Liver (tissue), 3 donors: ENCODE measurements around the gene SUCLG2.

Experiments
- GABPA ChIP-seq, 2 donors: IDR thresholded peaks in 1 of 2; conservative IDR thresholded peaks in 1 of 2; 2 replicates each; pipeline ENCODE4 v1.6.1; 2016; ENCODE audit warnings: antibody characterized with exemption in 2 of 2, mild to moderate bottlenecking in 1 of 2, moderate library complexity in 1 of 2
- JUND ChIP-seq, 2 donors: IDR thresholded peaks; 2 replicates each; pipeline ENCODE4 v1.6.1; 2016; ENCODE audit warnings: antibody characterized with exemption in 2 of 2
- RAD21 ChIP-seq, 2 donors: IDR thresholded peaks; 2 replicates each; pipeline ENCODE4 v1.6.1; 2016; ENCODE audit warnings: antibody characterized with exemption in 2 of 2, mild to moderate bottlenecking in 2 of 2
- TAF1 ChIP-seq: conservative IDR thresholded peaks from 2 replicates; pipeline ENCODE4 v1.6.1; 2016; ENCODE audit warnings: antibody characterized with exemption, mild to moderate bottlenecking
- TF ChIP-seq, protein P1 (sequence below): fragments of 150-350 bp; IDR thresholded peaks from 2 replicates; pipeline ENCODE4 v1.5.1; 2017; ENCODE audit warnings: improper control_type of control experiment, low read depth, low read length; ENCODE audit not compliant: missing input control
- TF ChIP-seq, protein P2 (sequence below): IDR thresholded peaks from 2 replicates; pipeline ENCODE4 v1.6.1; 2016; ENCODE audit warnings: antibody characterized with exemption, mild to moderate bottlenecking
- donor health status: healthy.
- donor health status: healthy.

DNA sequence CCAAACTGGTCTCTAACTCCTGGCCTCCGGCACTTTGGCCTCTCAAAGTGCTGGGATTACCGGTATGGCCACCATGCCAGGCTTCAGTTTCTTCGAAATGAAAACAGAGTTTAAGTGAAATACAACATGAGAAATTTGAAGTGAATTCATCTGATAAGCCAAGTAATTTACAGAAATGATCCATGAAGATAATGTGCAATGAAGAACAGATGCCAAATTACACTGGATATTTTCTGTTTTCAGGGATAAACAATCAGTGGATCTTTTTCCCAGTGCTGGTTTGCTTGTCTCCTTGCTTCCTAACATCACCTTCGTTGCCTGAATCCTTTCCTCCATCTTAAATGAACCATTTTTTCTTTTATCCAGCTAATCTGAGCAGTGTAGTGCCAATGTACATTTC, 46.2 kb upstream of the SUCLG2 start:
- TF ChIP-seq, protein P1, sequence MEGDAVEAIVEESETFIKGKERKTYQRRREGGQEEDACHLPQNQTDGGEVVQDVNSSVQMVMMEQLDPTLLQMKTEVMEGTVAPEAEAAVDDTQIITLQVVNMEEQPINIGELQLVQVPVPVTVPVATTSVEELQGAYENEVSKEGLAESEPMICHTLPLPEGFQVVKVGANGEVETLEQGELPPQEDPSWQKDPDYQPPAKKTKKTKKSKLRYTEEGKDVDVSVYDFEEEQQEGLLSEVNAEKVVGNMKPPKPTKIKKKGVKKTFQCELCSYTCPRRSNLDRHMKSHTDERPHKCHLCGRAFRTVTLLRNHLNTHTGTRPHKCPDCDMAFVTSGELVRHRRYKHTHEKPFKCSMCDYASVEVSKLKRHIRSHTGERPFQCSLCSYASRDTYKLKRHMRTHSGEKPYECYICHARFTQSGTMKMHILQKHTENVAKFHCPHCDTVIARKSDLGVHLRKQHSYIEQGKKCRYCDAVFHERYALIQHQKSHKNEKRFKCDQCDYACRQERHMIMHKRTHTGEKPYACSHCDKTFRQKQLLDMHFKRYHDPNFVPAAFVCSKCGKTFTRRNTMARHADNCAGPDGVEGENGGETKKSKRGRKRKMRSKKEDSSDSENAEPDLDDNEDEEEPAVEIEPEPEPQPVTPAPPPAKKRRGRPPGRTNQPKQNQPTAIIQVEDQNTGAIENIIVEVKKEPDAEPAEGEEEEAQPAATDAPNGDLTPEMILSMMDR = no peak
- no peak for TF ChIP-seq RAD21 (IDR thresholded peaks at IDR 0.05)
- no peak for TF ChIP-seq GABPA (IDR thresholded peaks at IDR 0.05 in 1 of 2, conservative IDR thresholded peaks at IDR 0.05 in 1 of 2)
- no peak for TF ChIP-seq JUND (IDR thresholded peaks at IDR 0.05)
- no peak for TF ChIP-seq TAF1
- TF ChIP-seq, protein P2, sequence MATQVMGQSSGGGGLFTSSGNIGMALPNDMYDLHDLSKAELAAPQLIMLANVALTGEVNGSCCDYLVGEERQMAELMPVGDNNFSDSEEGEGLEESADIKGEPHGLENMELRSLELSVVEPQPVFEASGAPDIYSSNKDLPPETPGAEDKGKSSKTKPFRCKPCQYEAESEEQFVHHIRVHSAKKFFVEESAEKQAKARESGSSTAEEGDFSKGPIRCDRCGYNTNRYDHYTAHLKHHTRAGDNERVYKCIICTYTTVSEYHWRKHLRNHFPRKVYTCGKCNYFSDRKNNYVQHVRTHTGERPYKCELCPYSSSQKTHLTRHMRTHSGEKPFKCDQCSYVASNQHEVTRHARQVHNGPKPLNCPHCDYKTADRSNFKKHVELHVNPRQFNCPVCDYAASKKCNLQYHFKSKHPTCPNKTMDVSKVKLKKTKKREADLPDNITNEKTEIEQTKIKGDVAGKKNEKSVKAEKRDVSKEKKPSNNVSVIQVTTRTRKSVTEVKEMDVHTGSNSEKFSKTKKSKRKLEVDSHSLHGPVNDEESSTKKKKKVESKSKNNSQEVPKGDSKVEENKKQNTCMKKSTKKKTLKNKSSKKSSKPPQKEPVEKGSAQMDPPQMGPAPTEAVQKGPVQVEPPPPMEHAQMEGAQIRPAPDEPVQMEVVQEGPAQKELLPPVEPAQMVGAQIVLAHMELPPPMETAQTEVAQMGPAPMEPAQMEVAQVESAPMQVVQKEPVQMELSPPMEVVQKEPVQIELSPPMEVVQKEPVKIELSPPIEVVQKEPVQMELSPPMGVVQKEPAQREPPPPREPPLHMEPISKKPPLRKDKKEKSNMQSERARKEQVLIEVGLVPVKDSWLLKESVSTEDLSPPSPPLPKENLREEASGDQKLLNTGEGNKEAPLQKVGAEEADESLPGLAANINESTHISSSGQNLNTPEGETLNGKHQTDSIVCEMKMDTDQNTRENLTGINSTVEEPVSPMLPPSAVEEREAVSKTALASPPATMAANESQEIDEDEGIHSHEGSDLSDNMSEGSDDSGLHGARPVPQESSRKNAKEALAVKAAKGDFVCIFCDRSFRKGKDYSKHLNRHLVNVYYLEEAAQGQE = no peak
